Stimulated activated CD8-positive, alpha-beta memory T cell treated with anti-CD3 and anti-CD28 coated beads, Interleukin-12 subunit alpha, Interleukin-12 subunit beta, amount 100 ng/mL, for 24 hours (primary cell): ENCODE measurements around the gene CAPZA2.
"Not testable (repeated sequence)": the region's sequence is repeated elsewhere in the genome, so short reads cannot be mapped to it uniquely, and the experiment has no call there.

Source experiments
- DNase-seq: peaks from one replicate; pipeline ENCODE4 v3.0.0-alpha.2; 2020; ENCODE audit errors: extremely low read depth

Gene CAPZA2

GRCh38 chr7:116862234-116862950 lies at the start of gene CAPZA2:
Gene CAPZA2 (plus strand): TSS chr7:116862587. CDS start chr7:116862612, 25 bp downstream.
- DNase-seq: peak; percentile 87

- no peak for DNase-seq
Observed at GRCh38 chr7:116812860-116813259, 49.5 kb upstream of the CAPZA2 start.

GRCh38 chr7:116813371-116813770 lies 49.0 kb upstream of the CAPZA2 start:
- not testable (repeated sequence) for DNase-seq

- DNase-seq: no peak
Observed at GRCh38 chr7:116815041-116815440, 47.3 kb upstream of the CAPZA2 start.

- DNase-seq: no peak
Observed at GRCh38 chr7:116820149-116820548, 42.2 kb upstream of the CAPZA2 start.

GRCh38 chr7:116821647-116822046 lies 40.7 kb upstream of the CAPZA2 start:
- not testable (repeated sequence) for DNase-seq

- DNase-seq: no peak
Observed at GRCh38 chr7:116824449-116824848, 37.9 kb upstream of the CAPZA2 start.

GRCh38 chr7:116828281-116828680 lies 34.1 kb upstream of the CAPZA2 start:
- DNase-seq: no peak

GRCh38 chr7:116829041-116829440 lies 33.3 kb upstream of the CAPZA2 start:
- no peak for DNase-seq

- DNase-seq: no peak
Observed at GRCh38 chr7:116829493-116829892, 32.9 kb upstream of the CAPZA2 start.

- no peak for DNase-seq
Observed at GRCh38 chr7:116832692-116833091, 29.7 kb upstream of the CAPZA2 start.

- no peak for DNase-seq
Observed at GRCh38 chr7:116834815-116835504, 27.4 kb upstream of the CAPZA2 start.

- no peak for DNase-seq
Observed at GRCh38 chr7:116836048-116836447, 26.3 kb upstream of the CAPZA2 start.

GRCh38 chr7:116836911-116837310 lies 25.5 kb upstream of the CAPZA2 start:
- DNase-seq: no peak

- no peak for DNase-seq
Observed at GRCh38 chr7:116837586-116837985, 24.8 kb upstream of the CAPZA2 start.

GRCh38 chr7:116840256-116840655 lies 22.1 kb upstream of the CAPZA2 start:
- no peak for DNase-seq

GRCh38 chr7:116842371-116842770 lies 20.0 kb upstream of the CAPZA2 start:
- DNase-seq: no peak

GRCh38 chr7:116843378-116843777 lies 19.0 kb upstream of the CAPZA2 start:
- no peak for DNase-seq

GRCh38 chr7:116851175-116851574 lies 11.2 kb upstream of the CAPZA2 start:
- DNase-seq: no peak

- no peak for DNase-seq
Observed at GRCh38 chr7:116851671-116852070, 10.7 kb upstream of the CAPZA2 start.

- DNase-seq: no peak
Observed at GRCh38 chr7:116854132-116854531, 8.3 kb upstream of the CAPZA2 start.

GRCh38 chr7:116857052-116857451 lies 5.3 kb upstream of the CAPZA2 start:
- no peak for DNase-seq

- DNase-seq: no peak
Observed at GRCh38 chr7:116859323-116859722, 3.1 kb upstream of the CAPZA2 start.
